ENCODE results near the gene ZC3H18. TPM values are rescaled to one million over a fixed set of nuclear protein-coding genes. Genes with fewer than 3 reads are reported as not detected.

The ZC3H18 gene
- total RNA-seq, 4 donors from 2014 or later = 15.7 to 20.8 (median 20.3) TPM

GRCh38 chr16:88558457-88559442 is 11.5 kb upstream of the ZC3H18 start:
- H3K36me3 ChIP-seq = no peaks in the 10 kb centered on the region
- H3K27ac ChIP-seq = no peak overlapping the region
- H3K4me3 ChIP-seq = no peak overlapping the region
- H3K4me1 ChIP-seq = peaks cover 11% of the 10 kb centered on the region
- no peak for DNase-seq (ENCODE audit: low spot score in 2 of 2)
- peak; percentile 32 to 39 for TF ChIP-seq CTCF (IDR thresholded peaks at IDR 0.05)
- no peak for TF ChIP-seq POLR2A (IDR thresholded peaks at IDR 0.05)
- peaks cover 44% of the 10 kb centered on the region for H3K27me3 ChIP-seq
- 56% methylated on average over 31 of the region's 45 CpGs for WGBS
- H3K9me3 ChIP-seq = no peaks in the 10 kb centered on the region

DNA sequence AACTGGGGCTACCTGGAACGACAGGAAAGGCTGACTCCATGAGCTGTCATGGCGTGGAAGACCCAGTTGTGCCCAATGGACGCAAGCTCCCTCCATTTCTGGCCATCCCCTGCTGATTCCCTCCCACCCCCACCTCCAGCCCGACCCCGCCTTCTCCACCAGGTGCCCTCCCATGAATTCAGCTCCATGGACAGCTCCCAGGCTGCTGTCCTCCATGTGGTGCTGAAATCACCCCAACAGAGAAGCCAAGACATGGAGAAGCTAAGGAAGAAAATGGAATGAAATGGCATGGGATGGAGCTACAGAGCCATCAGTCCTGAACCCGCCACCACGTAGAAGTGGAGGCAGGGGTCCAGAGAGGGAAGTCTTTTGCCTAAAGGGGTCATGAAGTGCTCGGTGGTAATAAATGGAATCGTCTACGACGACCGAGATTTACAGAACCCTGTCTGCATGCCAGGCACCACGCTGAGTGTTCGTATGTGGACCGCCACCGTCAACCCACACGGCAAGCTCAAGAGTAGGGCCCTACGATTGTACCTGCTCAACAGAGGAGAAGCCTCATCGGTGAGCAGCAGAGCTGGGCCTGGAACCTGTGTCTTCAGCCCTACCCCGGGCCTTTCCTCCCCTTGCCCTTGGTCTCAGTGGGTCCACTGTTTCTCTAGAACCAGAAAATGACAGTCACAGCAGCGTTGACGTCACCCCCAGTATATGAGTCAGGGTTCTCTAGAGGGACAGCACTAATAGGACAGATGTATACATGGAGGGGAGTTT is 9.3 kb upstream of the ZC3H18 start:
- H3K4me3 ChIP-seq = no peak overlapping the region
- 68% methylated on average over 22 of the region's 22 CpGs for WGBS
- no peaks in the 10 kb centered on the region for H3K36me3 ChIP-seq
- no peaks in the 10 kb centered on the region for H3K9me3 ChIP-seq
- peaks cover 29% of the 10 kb centered on the region for H3K27me3 ChIP-seq
- DNase-seq (ENCODE audit: low spot score in 2 of 2) = no peak
- no peak overlapping the region for H3K27ac ChIP-seq
- TF ChIP-seq EP300 (IDR thresholded peaks at IDR 0.05) = no peak
- TF ChIP-seq POLR2AphosphoS5 (IDR thresholded peaks at IDR 0.05) = no peak
- TF ChIP-seq POLR2A (IDR thresholded peaks at IDR 0.05) = no peak
- TF ChIP-seq CTCF (IDR thresholded peaks at IDR 0.05) = no peak
- H3K4me1 ChIP-seq = peaks cover 11% of the 10 kb centered on the region

DNA sequence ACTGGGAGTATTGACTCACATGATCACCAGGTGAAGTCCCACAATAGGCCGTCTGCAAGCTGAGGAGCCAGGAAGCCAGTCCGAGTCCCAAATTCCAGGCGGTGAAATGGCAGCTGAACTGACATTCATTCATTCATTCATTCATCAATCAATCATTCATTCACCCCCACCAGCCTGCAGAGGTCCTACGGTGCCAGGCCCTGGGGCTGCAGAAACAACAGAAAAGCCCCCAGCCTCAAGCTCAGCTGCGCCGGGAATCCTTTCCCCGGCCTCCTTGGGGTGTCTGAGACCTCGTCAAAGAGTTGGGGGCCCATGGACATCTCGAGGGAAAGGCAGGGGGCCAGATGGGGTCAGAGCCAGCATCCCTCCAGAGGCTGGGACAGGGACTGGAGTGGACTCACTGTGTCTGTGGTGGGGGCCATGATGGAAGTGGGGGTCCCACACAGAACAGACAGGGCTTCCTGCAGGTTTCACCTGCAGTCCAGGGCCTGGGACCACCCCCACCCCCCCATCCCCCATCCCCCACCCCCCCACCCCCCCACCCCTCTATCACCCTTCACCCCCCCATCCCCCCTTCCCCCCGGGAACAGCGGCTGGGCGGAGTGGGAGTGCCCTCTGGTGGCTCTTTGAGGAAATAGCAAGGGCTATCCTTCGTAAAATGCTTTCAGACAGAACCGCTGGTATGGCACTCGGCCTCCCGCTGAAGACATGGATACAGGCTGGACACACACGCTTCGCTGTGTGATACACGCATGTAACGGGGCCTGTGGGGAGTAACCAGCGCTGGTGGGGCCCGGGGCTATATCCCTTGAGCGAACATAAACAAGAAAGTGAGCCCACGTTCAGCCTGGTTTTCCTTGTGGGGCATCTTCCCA is 8.5 kb upstream of the ZC3H18 start:
- no peak overlapping the region for H3K27ac ChIP-seq
- TF ChIP-seq POLR2AphosphoS5 (IDR thresholded peaks at IDR 0.05) (no peak), CTCF (IDR thresholded peaks at IDR 0.05) (peak; percentile 22 to 63), EP300 (IDR thresholded peaks at IDR 0.05) (no peak)
- DNase-seq (ENCODE audit: low spot score in 2 of 2) = no peak
- WGBS = 29% methylated on average over 22 of the region's 24 CpGs
- H3K4me1 ChIP-seq = peaks cover 11% of the 10 kb centered on the region
- no peaks in the 10 kb centered on the region for H3K36me3 ChIP-seq
- peak overlapping the region; percentile 16 for H3K4me3 ChIP-seq
- peaks cover 22% of the 10 kb centered on the region for H3K27me3 ChIP-seq
- no peaks in the 10 kb centered on the region for H3K9me3 ChIP-seq

DNA sequence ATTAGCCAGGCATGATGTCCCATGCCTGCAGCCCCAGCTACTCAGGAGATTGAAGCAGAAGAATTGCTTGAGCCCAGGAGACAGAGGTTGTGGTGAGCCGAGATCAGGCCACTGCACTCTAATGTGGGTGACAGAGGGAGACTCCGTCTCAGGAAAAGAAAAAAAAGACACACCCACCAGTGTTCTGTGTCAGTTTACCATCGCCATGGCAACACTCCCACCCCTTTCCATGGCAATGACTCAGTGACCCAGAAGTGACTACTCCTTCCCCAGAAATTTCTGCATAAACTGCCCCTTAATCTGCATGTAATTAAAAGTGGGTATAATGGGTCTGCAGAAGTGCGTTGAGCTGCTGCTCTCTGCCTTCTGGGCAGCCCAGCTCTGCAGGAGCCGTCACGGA is 4.0 kb upstream of the ZC3H18 start:
- Histone ChIP-seq H3K27ac (no peak overlapping the region), H3K9me3 (no peaks in the 10 kb centered on the region), H3K27me3 (no peaks in the 10 kb centered on the region), H3K4me3 (no peak overlapping the region), H3K36me3 (no peaks in the 10 kb centered on the region), H3K4me1 (peaks cover 19% of the 10 kb centered on the region)
- no peak for DNase-seq (ENCODE audit: low spot score in 2 of 2)
- 60% methylated on average over 6 of the region's 6 CpGs for WGBS
- TF ChIP-seq POLR2AphosphoS5 (IDR thresholded peaks at IDR 0.05) (no peak), CTCF (IDR thresholded peaks at IDR 0.05) (no peak), POLR2A (IDR thresholded peaks at IDR 0.05) (no peak), EP300 (IDR thresholded peaks at IDR 0.05) (no peak)
